GM04504 (cell line): ENCODE measurements around the gene PPAT.

ENCODE experiments used
- DNase-seq: peaks from one replicate; pipeline ENCODE4 v3.0.0-alpha.2; 2012; ENCODE audit warnings: low read depth

PPAT gene

DNA sequence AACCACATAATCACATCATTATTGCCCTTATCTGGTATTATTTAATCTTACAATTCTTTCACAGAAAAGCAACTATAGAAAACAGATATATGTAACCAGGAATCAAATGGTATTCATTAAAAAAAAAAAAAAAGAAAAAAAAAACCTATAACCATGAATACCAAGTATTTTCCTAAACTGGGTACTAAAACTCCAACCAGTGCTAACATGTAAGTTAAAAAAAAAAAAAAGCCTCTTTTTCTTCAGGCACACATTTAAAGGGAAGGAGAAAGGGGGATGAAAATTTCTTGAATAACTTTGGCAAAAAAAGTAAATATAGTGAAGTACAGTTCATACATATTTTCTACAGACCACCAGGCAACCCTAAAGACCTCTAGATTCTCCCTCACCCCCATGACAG is 2.1 kb downstream of the PPAT start:
- no peak for DNase-seq

DNA sequence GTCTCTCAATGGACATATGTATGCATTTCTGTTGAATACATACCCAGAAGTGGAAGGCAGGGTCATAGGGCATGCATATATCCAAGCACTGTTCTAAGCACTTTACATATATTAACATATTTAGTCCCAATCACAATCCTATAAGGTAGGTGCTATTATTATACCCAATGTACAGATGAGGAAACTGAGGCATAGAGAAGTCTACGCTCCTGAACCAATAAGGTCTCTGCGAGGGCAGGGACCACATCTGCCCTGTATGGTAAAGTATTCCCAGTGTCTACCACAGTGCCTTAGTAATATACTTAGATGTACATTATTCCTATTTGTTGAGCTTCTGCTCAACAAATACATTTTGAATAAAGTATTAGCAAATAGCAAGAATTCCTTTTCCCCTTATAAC is 5.2 kb downstream of the PPAT start:
- DNase-seq: no peak

DNA sequence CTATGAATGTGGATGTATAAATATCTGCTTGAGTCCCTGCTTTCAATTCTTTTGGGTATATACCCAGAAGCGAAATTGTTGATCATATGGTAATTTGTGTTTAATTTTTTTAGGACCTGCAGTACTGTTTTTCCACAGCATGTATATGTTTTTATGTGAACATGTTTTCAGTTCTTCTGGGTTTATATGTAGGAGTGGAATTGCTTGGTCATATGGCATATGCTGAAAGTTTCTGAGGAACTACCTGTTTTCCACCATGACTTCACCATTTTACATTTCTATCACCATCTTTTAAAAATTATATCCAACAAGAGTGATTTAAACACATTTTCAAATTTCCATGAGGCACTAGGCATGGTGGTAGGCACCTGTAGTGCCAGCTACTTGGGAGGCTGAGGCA is 8.2 kb downstream of the PPAT start:
- no peak for DNase-seq

DNA sequence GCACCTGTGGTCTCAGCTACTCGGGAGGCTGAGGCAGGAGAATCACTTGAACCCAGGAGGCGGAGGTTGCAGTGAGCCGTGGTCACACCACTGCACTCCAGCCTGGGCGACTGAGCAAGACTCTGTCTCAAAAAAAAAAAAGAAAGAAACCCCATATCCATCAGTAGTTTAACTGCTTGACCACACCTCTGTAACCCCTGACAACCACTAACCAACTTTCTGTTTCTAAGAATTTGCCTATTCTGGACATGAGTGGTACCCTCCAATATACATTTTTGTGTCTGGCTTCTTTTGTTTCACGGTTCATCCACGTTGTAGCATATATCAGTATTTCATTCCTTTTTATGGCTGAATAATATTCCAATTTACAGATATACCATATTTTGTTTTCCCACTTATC is 9.1 kb downstream of the PPAT start:
- DNase-seq: no peak

DNA sequence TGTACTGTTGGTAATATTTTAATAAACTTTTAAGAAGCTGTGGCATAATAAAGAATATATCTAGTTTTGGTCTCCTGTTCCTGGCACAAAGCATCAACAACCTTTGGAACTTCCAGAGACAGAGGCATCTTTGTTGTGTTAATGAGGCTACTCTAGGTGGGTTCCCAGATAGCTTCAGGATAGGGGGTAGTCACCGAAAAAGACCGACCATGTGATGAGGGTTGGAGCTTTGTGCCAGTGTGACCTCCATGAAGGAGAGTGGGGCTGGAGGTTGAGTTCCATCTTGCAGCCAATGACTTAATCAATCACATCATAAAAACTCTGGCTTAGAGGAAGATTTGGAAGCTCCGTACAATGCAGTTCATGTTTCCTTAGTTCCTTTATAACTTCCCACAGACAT is 9.9 kb downstream of the PPAT start:
- no peak for DNase-seq

DNA sequence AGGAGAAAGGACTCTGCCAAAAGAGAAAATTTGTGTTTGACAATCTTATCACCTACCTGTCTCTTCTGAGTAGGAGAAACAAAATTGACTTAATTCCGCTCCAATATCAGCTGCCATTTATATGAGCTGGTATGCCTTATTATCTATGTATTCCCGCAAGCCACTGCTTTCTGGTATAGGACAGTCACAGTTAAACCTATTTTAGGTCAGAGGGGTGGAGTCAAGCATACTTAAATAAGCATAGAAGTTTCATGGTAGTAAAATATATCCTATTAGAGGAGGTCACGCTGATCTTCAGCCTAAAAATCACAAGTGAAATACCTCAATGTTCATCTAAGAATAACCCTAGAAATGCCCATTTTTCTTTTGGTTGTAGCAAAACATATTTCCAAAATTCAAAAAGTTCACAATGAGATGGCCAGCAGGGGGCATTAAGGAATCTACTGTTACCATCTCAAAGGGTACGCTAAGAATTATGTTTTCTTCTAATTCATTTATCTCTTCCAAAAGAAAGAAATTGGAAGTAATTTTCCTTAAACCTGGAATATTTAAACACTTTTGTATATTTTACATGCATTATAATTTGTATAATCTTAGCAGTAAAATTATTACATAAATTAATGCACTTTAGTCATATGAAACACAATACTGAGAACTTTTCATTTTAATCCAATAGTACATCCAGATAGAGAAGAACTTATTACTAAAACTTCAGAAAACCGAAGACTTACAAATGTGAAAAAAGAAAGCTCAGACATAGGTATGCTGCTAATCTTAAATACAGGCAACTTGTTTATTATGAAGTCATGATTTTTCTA is 10.5 kb downstream of the PPAT start:
- DNase-seq: no peak

DNA sequence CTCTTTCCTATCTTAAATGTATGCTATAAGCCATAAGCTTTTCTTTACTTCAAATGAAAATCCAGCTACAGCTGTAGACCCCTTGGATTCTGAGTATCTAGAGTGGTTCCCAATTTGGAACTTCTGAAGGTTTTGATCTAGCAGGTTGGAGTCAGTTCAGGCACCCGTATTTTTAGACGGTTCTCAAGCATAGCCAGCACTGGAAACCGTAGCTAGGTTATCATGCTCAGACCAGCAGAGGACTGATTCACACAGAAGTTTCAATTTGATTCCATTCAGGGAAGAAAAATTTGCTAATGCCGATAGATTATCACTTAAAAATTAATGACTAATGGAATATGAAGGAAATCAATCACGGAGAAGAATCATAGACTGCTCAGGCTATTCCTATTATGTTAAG is 11.2 kb downstream of the PPAT start:
- DNase-seq: no peak

DNA sequence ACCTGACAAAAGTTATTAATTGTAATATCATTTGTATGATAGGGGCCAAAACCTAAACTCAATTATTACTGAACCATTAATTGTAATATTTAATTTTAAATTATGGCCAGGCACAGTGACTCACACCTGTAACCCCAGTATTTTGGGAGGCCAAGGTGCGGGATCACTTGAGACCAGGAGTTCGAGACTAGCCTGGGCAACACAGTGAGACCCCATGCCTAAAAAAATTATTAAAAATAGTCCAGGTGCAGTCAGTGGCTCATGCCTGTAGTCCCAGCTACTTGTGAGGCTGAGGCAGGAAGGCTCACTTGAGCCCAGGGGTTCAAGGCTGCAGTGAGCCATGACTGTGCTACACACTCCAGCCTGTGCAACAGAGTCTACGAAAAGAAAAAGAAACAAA is 18.0 kb downstream of the PPAT start:
- DNase-seq: no peak

DNA sequence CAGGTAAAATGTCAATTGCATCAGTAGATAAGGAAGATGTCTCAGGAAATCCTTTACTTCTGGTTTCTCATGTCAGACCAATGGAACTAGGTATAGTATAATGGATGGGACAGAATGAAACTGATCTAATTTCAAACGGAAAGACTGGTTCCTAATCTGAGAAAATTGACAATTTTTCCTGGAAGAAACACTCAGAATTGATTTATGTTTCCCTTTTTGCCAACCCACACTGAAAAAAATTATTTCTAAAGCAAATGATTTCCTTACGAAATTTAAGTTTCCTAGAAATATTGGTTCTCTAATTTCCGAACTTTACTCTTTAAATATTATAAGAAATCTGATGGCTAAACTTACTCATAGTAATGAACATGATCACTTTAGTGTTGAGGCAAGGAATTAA is 19.1 kb downstream of the PPAT start:
- DNase-seq: no peak

DNA sequence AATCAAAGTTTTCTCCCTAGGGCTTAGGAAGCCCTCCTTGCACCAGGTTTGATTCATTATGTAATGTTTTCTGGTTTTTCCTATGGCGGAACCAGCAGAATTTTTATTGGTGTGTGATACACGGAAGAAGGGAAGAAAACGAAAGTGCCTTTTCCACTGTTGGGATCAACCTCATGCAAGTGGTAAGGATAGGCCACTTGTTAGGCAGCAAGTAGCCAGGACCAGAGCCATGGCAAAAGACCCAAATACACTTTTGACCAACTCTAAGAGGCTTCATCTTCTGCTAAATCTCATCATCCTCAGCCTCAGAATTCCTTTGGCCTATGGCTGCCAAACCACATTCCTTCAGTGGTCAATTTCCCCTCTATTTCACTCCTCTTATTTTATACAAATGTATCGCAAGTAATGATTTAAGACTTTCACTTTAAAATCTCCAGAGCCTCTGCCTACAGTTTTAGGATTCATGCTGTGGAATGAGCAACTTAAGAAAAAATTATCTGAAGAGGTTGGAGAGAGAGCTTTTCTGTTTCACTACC is 21.2 kb downstream of the PPAT start:
- DNase-seq: no peak

DNA sequence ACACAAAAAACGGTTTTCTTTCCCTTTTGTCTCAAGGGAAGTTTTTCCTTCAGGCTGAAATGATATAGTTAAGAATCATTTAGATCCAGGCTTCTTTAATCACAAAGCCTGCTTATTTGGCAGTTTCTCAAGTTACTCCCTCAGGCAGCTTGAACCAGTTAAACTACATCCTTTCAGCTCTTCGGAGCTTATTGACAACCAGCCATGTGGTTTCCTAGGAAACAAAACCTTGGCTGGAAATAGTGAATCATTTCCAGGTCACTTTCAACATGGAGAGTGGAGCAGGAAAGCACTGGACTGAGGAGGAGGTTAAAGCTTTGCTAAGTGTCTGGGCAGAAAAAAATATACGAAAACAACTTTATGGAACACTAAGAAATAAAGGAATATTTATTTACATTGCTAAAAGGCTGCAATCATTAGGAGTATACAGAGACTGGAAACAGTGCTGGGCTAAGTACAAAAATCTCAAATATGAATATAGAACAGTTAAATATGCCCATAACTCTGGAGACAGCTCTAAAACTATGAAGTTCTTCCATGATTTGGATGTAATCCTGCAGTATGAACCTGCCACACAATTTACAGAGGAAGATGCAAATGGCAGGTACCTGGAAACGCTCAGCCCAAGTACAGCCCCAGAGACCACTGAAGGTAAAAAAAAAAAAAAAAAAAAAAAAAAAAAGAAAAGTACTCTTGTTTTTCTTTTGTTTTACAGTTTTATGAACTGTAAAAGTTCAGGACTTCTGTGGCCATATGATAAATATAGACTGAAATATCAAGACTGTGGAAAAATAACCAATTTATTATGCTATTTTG is 25.0 kb downstream of the PPAT start:
- DNase-seq: peak; percentile 96

DNA sequence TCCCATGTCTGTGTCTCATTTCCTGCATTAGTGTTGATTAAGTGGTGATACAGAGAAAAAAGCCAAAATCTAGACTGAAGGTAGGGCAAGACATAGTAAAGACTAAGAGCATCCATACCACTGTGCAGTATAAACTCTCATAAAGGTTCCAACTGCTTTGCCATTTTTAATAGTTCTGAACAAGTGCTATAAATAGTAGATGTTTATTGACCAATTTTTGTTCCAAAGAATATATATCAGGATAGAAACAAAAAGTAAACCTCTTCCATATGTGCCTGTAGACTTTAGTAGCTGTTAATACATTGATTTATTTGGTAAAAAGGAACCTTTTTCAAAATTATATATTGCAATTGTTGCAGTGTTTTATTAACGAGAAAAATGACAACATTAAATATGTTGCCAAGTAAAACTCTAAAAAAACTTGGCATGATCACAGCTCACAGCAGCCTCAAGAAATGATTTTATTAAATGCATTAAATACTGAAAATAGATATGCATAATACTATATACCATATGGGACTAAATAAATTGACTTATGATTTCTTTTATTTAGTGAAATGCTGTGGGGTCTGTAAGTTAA is 25.8 kb downstream of the PPAT start:
- no peak for DNase-seq

DNA sequence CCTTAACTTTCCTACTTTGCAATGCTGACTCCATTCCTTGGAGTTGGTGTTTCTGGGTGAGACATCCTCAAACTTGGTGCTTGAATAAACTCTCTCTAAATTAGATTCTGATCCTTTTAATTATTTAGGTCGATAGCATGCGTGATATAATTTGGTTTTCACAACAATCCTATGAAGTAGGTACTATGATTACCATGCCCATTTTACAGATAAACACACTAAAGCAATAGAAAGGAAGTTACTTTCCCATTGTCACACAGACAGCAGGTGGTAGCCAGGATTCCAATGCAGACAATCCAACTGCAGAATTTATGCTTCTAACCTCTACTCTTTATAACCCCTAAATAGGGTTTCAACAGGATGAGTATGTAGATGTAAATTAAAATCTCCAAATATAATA is 26.4 kb downstream of the PPAT start:
- no peak for DNase-seq

DNA sequence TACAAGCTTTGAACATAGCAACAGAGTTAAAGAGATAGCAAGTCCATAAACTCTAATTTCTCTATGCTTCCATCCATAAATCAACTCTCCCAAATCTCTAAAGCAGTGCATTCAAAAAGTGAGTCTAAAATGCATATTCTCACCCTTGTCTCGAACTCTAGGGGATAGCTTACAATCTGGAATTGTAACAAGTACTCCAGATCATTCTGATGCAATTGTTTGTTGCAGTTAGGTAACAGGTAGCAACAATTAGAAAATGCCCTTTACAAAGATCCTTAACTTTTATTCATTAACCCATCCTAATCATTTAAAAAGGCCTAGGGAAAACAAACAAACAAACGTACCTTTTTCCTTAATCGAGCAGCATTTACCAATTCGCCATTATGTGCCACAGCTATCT is 29.3 kb downstream of the PPAT start:
- no peak for DNase-seq

DNA sequence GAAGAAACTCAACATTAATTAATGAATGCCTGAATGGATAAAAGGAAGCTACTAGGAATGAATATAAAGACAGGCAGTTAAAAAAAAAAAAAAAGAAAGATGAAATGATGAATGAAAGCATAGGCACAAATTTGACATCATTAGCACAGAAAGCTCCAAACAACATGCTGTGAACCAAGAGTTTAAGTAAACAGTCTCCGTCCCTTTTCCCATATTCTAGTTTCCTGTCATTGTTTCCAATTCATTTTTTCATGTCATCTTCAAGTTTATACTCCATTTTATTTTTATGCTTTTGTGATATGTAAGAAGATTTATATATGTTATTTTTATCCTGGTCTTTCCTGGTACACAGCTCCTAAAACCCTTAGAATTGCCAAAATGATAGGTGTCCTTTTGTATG is 30.4 kb downstream of the PPAT start:
- DNase-seq: no peak

DNA sequence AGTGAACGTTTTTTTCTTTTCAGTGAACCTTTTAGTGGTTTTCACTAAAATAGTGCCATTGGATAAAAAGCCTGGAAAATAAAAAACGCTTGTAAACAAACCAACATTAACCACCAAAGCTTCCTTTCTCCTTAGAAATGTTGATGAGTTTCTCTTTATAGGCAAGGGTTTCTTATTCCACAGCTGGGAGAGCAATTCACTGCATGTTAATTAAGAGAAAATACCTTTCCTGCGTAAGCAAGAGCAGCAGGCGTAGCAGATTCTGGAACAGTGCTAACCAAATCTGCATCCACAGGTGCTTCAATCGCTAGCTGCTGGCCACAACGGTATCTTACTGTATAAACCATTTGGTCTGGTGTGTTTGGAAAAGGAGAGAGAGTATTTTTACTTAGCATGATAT is 34.9 kb downstream of the PPAT start:
- no peak for DNase-seq

DNA sequence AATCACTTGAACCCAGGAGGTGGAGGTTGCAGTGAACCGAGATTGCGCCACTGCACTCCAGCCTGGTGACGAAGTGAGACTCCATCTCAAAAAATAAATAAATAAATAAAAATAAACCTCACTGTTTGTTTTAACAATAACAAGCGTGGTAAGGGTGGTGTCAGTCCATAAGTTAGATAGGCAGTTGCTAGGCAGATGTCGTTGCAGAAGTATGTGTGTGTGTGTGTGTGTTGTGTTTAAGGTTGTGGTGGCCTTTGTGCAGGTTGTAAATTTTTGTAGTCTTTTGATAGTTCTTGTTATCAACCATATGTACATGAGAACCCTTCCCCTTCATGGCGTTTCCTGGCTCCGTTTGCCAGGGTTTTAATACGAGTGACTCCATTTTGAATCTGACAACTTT is 44.1 kb downstream of the PPAT start:
- DNase-seq: no peak

DNA sequence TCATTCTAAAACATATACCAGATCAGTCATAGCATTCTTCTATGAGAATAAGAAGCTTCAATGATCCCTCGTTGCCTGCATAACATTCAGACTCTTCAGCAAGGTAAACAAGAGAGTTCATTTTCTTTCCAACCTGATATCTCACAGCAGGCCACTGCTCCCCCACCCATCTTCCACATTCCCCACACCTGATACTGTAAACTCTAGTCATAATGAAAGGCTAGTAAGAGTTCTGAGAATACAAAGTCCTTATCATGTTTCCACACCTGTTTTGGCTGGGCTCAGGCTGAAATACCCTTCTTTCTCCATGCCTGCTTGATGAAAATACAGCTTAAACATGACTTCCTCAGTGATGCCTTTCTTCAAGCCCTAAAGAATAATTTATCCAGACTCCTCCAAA is 45.9 kb downstream of the PPAT start:
- DNase-seq: no peak

DNA sequence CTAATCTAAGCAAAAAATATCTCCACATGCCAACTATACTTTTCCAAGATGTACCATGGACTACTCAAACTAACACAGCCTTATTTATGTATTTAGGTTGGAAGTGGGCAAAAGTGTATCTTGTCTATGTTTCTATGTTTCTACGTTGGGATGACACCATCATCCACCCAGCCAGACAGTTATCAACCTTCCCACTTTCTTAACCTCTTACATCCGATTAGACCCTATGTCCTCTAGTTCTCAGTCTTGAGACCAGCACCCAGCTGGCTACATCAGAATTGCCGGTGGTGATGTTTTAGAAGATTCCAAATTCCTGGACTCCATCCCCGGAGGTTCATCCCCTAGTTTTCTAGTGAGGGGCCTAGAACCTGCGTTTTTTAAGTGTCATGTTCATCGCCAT is 47.1 kb downstream of the PPAT start:
- DNase-seq: no peak

DNA sequence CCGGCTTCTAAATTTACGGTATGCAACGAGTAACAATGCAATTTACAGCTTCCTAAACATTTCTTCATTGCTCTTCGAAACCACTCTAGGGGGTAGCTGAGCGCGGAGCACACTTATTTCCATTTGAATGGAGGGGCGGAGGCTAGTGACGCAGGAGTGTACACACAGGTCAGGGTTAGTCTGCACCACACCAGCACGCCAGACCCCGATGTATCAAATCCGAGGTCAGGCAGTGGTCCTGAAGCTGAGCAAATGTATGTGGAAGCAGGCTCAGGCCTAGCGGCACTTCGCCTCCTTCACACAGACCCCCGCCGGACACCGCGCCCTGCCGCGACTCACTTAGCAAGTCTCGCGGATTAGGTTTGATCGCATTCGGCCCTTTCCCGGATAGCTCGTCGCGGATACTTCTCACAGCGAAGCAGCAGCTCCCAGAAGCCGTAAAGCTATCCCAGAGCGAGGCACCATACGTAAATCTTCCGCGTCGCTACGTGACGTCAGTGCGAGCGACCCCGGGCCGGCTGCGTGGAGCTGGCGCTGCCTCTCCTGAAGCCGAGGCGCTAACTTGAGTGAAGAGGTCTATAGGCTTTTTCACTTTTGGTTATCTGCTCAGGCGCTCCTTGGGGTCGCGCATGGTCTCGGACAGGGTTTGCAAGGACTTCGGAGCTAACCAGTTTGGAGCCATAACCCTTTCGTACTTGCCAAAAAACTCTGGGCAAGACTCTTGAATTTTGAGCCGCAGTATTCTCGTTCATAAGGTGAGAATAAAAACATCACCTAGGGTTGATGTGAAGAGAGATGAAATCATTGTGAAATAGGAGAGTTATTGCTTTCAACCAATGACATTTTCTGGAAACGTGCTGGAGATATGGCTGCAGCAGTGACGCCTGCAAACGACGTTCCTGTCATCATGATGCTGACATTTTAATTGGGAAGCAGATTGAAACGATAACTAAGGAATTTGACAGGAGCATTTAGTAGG is 48.1 kb downstream of the PPAT start, which contains the start of gene AASDH:
AASDH (minus strand) TSS at position 469 of the 979 bp plus-strand sequence. CDS start 3,192 bp downstream, outside the sequence.
- peak; percentile 85 for DNase-seq

DNA sequence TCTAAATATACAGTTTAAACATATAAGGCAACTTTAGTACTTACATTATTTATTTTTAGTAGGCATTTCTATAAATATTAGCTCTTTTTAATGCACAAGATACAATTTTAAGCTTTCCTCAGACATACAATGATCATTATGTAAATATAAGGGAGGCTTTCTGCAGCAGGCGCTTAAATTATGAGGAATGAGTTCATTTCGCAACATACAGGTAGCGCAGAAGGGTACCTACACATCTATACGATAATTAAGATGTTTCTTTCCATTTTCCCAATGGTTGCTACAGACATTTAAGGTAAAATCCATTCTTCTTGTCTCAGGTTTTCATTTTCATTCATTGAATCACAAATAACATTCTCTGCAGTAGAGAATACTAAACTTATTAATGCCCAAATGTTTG is 49.3 kb downstream of the PPAT start:
- no peak for DNase-seq

DNA sequence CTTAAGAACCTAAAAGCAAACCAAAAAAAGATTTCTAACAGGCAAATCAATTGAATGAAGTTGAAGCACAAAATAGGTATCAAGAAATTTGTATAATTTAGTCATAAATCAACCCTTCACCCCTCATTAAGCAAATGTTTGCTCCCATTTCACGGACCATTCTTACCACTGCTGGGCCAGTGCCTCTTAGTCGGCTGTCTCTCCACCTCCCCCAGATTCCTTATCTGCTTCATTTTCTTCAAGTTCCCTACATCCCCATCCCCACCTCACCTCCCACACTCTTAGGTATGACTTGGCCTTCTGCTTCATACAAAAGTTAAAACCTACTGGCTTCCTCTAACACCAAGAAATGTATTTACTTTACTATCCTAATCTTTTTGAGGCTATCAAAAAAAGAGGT is 60.0 kb downstream of the PPAT start:
- no peak for DNase-seq
